Femur (tissue), 1 donor: Measurements from ENCODE around the gene SAMD3.
"Not testable (repeated sequence)": the region's sequence is repeated elsewhere in the genome, so short reads cannot be mapped to it uniquely, and the experiment has no call there.

Experiments
- DNase-seq: peaks from one replicate; pipeline ENCODE4 v3.0.0-alpha.2; 2017

The SAMD3 gene

DNA sequence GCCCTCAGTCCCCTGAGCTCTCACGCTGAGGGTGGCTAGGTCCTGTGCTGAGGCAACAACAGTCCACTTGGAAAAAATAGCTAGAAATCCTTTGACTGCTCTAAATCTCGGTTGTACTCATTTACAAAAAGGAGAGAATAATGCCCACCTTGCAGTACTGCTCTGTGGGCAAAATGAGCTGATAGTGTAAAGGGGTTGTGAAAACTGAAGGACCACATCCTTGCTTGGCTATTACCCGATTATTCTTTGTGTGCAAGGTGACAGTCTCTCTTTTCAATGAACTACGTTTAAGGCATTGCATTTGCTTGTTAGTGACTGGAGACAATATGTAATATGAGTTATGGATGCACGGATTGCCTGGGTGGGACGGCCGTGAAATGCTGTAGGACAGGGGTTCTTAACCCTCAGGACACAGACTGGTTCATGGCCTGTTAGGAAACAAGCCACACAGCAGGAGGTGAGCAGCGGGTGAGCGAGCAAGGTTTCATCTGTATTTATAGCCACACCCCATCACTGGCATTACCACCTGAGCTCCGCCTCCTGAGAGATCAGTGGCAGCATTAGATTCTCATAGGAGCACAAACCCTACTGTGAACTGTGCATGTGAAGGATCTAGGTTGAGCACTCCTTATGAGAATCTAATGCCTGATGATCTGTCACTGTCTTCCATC is 14.6 kb downstream of the SAMD3 start:
- no peak for DNase-seq

DNA sequence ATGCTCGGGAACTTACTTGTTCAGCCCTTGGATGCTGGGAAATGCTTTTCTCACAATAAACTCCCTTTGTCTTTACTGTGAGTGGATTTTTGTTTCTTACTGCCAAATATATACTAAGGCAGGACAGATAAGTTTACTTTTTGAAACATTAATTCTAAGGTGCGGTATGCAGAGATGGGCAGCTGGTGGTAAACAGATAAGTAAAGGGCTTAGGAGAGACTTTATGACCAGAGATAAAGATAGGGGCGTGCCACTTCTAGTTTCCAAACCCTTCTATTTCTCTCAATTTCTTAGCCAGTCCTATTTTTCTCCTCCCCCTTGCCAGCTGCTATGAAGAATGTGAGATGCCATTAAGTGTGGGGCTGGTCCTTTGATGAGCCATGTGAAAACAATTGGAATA is 16.3 kb downstream of the SAMD3 start:
- no peak for DNase-seq

DNA sequence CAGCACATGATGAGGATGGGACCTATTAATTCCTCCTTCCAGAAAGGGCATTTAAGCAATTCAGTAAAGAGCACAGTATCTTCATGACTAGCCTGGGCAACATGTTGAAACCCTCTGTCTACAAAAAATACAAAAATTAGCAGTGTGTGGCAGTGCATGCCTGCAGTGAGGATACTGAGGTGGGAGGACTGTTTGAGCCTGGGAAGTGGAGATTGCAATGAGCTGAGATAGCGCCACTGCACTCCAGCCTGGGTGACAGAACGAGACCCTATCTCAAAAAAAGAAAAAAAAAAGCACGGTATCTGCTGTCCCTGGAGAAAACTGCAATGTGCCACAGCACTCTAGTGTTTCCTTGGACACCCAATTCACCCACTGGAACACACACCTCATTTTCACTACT is 18.4 kb downstream of the SAMD3 start:
- DNase-seq, result no peak

DNA sequence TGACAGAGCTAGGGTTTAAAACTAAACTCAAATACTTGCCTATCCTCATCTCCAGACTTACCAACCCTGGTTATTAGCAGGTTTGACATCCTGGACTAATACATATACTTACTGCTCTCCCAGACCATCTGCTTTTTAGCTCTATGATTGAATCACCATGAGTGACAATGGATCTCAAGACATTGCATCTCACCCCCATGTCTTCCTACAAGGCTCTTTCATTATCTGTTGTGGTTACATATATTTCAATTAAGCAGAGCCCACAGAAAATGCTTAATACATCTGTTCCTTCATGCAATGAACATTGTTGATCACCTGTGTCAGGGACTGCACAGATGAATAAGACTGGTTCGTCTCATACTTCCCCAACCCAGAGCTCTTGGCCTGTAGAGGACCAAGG is 19.4 kb downstream of the SAMD3 start:
- no peak for DNase-seq

DNA sequence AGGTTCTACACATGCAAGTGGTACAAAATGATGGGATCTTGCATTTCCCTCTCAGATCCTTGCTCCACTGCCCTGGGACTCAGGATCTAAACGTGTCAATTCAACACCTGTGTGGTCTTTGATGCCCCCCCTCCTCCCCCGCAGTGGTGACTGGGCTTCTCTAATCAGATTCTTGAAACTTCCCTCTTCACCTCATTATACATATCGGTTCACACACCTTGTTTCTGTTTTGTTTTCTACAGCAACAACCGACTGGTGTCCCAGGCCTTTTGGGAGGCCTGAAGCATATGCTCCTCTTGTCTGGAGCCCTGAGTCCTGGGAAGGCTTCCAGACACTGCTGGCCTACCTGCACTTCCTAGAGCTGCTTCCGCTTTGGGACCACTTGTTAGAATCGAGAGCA is 20.0 kb downstream of the SAMD3 start:
- DNase-seq, result no peak

GRCh38 chr6:130200020-130200419 is 22.7 kb downstream of the SAMD3 start:
- DNase-seq, result no peak

DNA sequence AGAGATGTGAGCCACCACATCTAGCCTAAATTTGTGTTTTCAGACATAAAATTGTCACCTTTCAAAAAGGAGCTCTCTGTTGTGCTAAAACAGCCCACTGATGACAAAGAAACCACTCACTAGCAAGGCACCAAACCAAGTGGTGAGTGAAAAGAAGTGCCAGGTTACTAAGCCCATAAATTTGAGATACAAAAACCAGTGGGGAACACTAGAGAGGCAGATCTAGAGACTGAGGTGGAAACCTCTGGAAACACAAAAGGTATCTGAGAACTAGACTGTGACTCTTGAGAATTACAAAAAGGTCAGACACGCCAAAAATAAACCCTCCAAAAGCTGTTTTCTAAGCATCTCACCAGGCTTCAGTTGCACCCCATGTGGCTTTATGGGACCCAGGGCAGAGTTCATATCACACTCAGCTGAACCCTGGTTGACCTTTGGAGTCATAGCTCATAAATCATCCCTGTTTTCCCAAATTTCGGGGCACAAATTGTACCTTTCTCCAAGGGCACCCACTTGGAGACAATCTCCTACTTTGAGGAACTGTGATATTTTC is 24.2 kb downstream of the SAMD3 start:
- DNase-seq, result no peak

DNA sequence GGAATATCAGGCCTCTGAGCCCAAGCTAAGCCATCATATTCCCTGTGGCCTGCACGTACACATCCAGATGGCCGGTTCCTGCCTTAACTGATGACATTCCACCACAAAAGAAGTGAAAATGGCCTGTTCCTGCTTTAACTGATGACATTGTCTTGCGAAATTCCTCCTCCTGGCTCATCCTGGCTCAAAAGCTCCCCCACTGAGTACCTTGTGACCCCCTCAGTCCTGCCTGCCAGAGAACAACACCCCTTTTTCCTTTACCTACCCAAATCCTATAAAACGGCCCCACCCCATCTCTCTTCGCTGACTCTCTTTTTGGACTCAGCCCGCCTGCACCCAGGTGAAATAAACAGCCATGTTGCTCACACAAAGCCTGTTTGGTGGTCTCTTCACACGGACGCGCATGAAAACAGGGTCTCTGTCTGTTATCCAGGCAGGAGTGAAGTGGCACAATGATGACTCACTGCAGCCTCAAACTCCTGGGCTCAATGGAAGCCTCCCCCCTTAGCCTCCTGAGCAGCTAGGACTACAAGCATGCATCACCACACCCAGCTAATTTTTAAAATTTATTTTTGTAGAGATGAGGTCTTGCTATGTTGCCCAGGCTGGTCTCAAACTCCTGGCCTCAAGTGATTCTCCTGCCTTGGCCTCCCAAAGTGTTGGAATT is 24.8 kb downstream of the SAMD3 start:
- DNase-seq, result not testable (repeated sequence)

GRCh38 chr6:130194434-130194833 is 28.3 kb downstream of the SAMD3 start:
- peak; percentile 37 for DNase-seq

DNA sequence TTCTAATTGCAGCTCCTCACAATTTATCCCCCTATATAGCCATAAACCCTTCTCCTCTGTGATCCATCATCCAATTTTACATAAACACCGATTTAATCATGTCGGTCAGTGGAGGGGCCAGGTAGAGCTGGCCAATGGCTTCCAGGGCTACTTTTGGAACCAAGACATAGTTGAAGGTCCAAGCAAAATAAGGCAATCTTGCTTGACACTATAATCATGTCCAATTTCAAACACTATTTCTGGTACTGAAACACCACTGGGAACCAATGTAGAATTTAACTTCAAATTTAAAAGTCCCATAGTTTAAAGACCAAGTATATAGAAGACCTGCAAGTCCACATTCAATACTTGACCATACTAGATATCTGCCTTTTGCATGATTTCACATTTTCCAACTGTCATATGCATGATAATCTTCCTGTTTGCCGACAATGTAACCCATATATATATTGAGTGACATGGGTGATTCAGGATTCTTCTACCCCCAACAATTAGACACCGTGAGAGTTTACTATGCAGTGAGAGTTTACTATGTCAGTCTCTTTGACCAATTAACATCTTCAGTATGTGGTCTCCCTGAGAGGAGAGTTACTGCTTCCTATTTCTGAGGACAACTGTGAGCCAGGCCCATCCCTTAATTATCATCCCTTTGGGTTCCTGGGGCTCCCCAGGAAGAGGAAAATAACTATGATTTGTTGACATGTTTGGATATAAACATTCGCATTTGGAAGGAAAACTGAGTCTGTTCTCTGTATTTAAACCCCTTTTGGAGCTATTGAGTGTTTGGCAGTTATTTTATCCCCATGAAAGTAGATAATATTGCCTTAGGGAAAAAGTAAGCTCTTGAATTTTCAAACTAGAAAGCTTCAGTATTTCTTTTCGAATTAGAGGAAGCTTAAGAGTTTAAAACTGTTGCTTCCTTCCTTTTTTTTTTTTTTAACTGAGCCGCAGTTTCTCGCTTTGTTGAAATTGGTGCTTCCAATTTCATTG is 31.8 kb downstream of the SAMD3 start:
- DNase-seq, result no peak

GRCh38 chr6:130189531-130190397 is 33.0 kb downstream of the SAMD3 start:
- DNase-seq, result peak; percentile 59

- no peak for DNase-seq
Observed at GRCh38 chr6:130188207-130188899, 34.4 kb downstream of the SAMD3 start.

DNA sequence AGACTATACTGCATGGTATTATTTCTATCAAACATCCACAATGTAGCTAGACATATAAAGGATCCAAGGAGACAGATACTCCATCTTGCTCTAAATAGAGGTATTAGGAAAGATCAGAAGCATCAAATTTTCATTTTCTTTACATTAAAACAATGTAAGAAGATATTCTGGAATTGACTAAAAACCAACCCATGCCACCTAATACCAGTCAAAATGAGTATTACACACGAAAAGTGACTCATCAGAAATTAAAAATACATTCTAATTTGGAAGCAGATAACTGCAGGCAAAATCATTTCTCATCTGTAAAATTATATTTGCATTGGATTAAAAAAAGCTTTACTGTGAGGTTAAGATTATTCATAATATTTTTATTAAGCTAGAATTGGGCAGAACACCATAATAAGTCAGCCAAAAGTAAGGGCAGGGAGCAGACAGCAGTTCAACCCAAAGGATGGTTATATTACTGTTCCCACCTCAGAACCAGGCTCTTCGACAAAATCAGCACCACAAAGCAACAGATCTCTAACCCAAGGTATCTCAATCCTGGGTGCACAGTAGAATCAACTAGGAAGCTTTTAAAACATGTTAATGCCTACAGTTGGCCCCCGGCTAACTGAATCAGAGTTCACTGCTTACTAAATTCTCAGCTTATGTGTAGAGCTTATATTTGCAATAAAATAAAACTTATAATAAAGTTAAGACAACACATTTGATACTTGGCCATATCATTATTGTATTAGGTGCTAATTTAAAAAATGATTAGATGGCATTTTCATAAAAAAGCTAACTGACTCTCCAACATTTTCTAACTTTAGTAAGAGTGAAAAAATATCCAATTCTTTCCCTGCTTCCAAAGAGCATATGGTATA is 35.2 kb downstream of the SAMD3 start:
- DNase-seq, result no peak

DNA sequence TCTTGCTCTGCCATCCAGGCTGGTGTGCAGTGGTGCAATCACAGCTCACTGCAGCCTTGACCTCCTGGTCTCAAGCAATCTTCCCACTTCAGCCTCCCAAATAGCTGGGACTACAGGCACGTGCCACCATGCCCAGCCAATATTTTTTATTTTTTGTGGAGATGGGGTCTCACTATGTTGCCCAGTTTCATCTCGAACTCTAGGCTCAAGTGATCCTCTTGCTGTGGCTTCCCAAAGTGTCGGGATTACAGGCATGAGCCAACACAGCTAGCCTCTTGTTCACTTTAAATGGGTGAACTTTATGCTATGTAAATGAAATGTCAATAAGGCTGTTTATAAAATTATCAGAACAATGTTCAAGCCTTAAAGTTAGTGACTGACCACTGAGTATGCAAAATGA is 37.1 kb downstream of the SAMD3 start:
- no peak for DNase-seq

GRCh38 chr6:130183271-130184222 is 39.2 kb downstream of the SAMD3 start:
- DNase-seq, result no peak

GRCh38 chr6:130182466-130182865 is 40.3 kb downstream of the SAMD3 start:
- no peak for DNase-seq

GRCh38 chr6:130178692-130179091 is 44.1 kb downstream of the SAMD3 start:
- DNase-seq, result no peak

DNA sequence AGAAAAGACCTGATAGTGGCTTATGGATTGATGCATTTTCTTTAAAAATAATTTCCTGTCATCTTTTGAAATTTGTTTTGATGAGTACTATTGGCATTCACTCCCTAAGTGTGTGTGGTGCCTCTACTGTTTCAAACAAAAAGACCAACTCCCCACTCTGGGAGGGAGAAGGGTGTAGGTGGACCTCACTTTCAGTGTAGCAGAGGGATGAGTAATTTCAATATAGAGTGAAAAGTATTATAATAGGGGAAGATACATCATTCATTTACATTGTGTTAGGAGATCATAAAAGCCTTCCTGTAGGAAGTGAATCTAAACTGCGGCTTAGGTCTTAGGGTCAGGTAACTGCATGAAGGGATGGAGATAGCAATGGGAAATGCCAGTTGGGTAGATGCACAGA is 46.4 kb downstream of the SAMD3 start:
- DNase-seq, result no peak

GRCh38 chr6:130173377-130174004 is 49.3 kb downstream of the SAMD3 start:
- DNase-seq, result not testable (repeated sequence)
